SU-DHL-6 (cell line): ENCODE results near the gene RAD23B.

Experiments used
- EZH2phosphoT487 ChIP-seq: fragments of 200-600 bp; sonication (generic), shearing (Covaris generic); conservative IDR thresholded peaks from 2 replicates; pipeline ENCODE4 v1.6.1; 2018; ENCODE audit warnings: mild to moderate bottlenecking, antibody characterized with exemption, low read length, moderate library complexity, mixed read lengths
- TF ChIP-seq, protein P1 (sequence below): fragments of 200-600 bp; sonication (generic); IDR thresholded peaks from one replicate; pipeline ENCODE4 v1.5.1; 2017; ENCODE audit warnings: antibody characterized with exemption, mild to moderate bottlenecking, low read length, moderate library complexity; ENCODE audit not compliant: insufficient read depth, poor library complexity, severe bottlenecking

DNA sequence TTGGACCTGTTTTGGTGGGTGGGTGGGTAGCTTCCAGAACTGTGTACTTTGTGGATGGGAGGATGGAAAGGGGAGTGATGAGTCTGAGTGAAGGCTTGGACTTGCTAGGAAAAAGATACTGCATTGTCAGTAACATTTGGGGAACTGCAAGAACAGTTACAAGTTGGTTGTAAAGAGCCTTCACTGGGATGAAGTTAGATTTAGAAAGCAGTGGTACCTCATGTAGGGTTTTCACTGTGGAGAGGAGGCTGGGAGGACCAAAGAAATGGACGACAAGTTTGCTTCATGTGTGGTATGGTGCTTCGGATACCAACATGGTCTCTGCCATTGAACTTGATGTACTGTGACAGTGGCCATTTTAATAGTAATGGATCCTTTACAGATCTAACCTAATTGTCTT lies 50.3 kb downstream of the RAD23B start:
- TF ChIP-seq, protein P1, sequence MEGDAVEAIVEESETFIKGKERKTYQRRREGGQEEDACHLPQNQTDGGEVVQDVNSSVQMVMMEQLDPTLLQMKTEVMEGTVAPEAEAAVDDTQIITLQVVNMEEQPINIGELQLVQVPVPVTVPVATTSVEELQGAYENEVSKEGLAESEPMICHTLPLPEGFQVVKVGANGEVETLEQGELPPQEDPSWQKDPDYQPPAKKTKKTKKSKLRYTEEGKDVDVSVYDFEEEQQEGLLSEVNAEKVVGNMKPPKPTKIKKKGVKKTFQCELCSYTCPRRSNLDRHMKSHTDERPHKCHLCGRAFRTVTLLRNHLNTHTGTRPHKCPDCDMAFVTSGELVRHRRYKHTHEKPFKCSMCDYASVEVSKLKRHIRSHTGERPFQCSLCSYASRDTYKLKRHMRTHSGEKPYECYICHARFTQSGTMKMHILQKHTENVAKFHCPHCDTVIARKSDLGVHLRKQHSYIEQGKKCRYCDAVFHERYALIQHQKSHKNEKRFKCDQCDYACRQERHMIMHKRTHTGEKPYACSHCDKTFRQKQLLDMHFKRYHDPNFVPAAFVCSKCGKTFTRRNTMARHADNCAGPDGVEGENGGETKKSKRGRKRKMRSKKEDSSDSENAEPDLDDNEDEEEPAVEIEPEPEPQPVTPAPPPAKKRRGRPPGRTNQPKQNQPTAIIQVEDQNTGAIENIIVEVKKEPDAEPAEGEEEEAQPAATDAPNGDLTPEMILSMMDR, result no peak
- TF ChIP-seq EZH2phosphoT487, result no peak
